IMR-90 (cell line): ENCODE measurements around the gene SBF1. TPM values are rescaled to one million over a fixed set of nuclear protein-coding genes. Genes with fewer than 3 reads are reported as not detected.

Experiments used
- ATAC-seq: fragments of 200-7000 bp; cut with Tn5 transposase; 2 replicates; pipeline ENCODE4 v1.9.1; 2020; ENCODE audit warnings: low read depth, mild to moderate bottlenecking, moderate library complexity
- BruUV-seq: library from RNA; stranded (reverse); fragments of 400-500 nt; replicated peaks from 2 replicates; lab custom pipeline; 2021; lab: Mats Ljungman, UMichigan
- CTCF ChIA-PET: fragments of 300-600 bp; formaldehyde crosslinking; extraction: SDS; loops from one replicate; lab custom pipeline; 2021; ENCODE audit warnings: antibody characterized with exemption; lab: Yijun Ruan, JAX
- POLR2A ChIA-PET: fragments of 300-600 bp; sonication (Branson Sonifier 250); formaldehyde crosslinking; loops from one replicate; lab custom pipeline; 2022; ENCODE audit warnings: antibody characterized with exemption; ENCODE audit not compliant: unreplicated experiment; lab: Charles Lee
- DNase-seq: peaks from one replicate; pipeline ENCODE4 v3.0.0; 2013
- H2AFZ ChIP-seq: replicated peaks from 2 replicates; pipeline ENCODE3; 2013; ENCODE audit warnings: low read length, mild to moderate bottlenecking; ENCODE audit not compliant: poor library complexity
- H2AK5ac ChIP-seq: 2 replicates; pipeline ENCODE4 v1.6.1; 2013; ENCODE audit warnings: low read depth, low read length, inconsistent platforms
- H2AK9ac ChIP-seq: replicated peaks from 2 replicates; pipeline ENCODE3; 2013; ENCODE audit warnings: mild to moderate bottlenecking, low read depth, low read length, moderate library complexity; ENCODE audit not compliant: poor library complexity
- H2BK120ac ChIP-seq: 2 replicates; pipeline ENCODE4 v1.6.1; 2013; ENCODE audit warnings: low read depth, low read length, inconsistent platforms
- H2BK15ac ChIP-seq: 3 replicates; pipeline ENCODE4 v1.6.1; 2013; ENCODE audit warnings: low read depth, low read length, inconsistent platforms
- H2BK20ac ChIP-seq: 2 replicates; pipeline ENCODE4 v1.6.1; 2013; ENCODE audit warnings: low read depth, mild to moderate bottlenecking, inconsistent platforms, low read length, moderate library complexity
- H2BK5ac ChIP-seq: 2 replicates; pipeline ENCODE4 v1.6.1; 2013; ENCODE audit warnings: mild to moderate bottlenecking, low read depth, low read length, inconsistent platforms; ENCODE audit not compliant: poor library complexity, severe bottlenecking
- H3K14ac ChIP-seq: replicated peaks from 2 replicates; pipeline ENCODE4 v1.6.1; 2013; ENCODE audit warnings: low read depth, low read length, inconsistent platforms
- H3K18ac ChIP-seq: 2 replicates; pipeline ENCODE4 v1.6.1; 2013; ENCODE audit warnings: low read depth, low read length, control low read depth
- H3K23ac ChIP-seq: 2 replicates; pipeline ENCODE4 v1.6.1; 2013; ENCODE audit warnings: low read depth, low read length, inconsistent platforms
- H3K27ac ChIP-seq: 2 replicates; pipeline ENCODE4 v1.5.1; 2013; ENCODE audit warnings: mild to moderate bottlenecking, control low read depth, low read length; ENCODE audit not compliant: insufficient read depth
- H3K27me3 ChIP-seq: 2 replicates; pipeline ENCODE4 v1.6.1; 2013; ENCODE audit warnings: low read length; ENCODE audit not compliant: control insufficient read depth, insufficient read depth
- H3K36me3 ChIP-seq: 2 replicates; pipeline ENCODE4 v1.6.1; 2013; ENCODE audit warnings: low read length, mixed read lengths; ENCODE audit not compliant: control insufficient read depth, insufficient read depth
- H3K4ac ChIP-seq: 2 replicates; pipeline ENCODE4 v1.6.1; 2013; ENCODE audit warnings: low read depth, low read length, inconsistent platforms
- H3K4me1 ChIP-seq: 2 replicates; pipeline ENCODE4 v1.6.1; 2013; ENCODE audit warnings: low read length, mixed read lengths; ENCODE audit not compliant: control insufficient read depth, insufficient read depth
- H3K4me2 ChIP-seq: 2 replicates; pipeline ENCODE4 v1.6.1; 2013; ENCODE audit warnings: low read depth, mild to moderate bottlenecking, control low read depth, low read length, moderate library complexity
- H3K4me3 ChIP-seq: 2 replicates; pipeline ENCODE4 v1.5.1; 2013; ENCODE audit warnings: low read depth, mild to moderate bottlenecking, control low read depth, low read length, moderate library complexity; ENCODE audit not compliant: insufficient read depth
- H3K56ac ChIP-seq: 2 replicates; pipeline ENCODE4 v1.6.1; 2013; ENCODE audit warnings: low read length, inconsistent platforms; ENCODE audit not compliant: insufficient read depth; ENCODE audit errors: extremely low read depth
- H3K79me1 ChIP-seq, 2 experiments: 2 replicates each; pipeline ENCODE4 v1.6.1; 2013; ENCODE audit warnings: low read length in 2 of 2, inconsistent platforms in 1 of 2, low read depth in 1 of 2
- H3K9ac ChIP-seq: 2 replicates; pipeline ENCODE4 v1.6.1; 2013; ENCODE audit warnings: low read depth, low read length, control low read depth
- H3K9me1 ChIP-seq: 2 replicates; pipeline ENCODE4 v1.6.1; 2013; ENCODE audit warnings: low read length, inconsistent platforms; ENCODE audit not compliant: insufficient read depth
- H3K9me3 ChIP-seq: 2 replicates; pipeline ENCODE4 v1.6.1; 2013; ENCODE audit warnings: low read length; ENCODE audit not compliant: control insufficient read depth, insufficient read depth
- H4K20me1 ChIP-seq: 2 replicates; pipeline ENCODE4 v1.6.1; 2013; ENCODE audit warnings: low read length, inconsistent platforms; ENCODE audit not compliant: insufficient read depth
- H4K5ac ChIP-seq: 2 replicates; pipeline ENCODE4 v1.6.1; 2013; ENCODE audit warnings: mild to moderate bottlenecking, low read depth, low read length, control low read depth
- H4K8ac ChIP-seq, 2 experiments: 2 replicates each; pipeline ENCODE4 v1.6.1; 2013; ENCODE audit warnings: low read depth in 2 of 2, low read length in 2 of 2, control low read depth in 1 of 2, inconsistent platforms in 1 of 2
- H4K91ac ChIP-seq: 2 replicates; pipeline ENCODE4 v1.6.1; 2013; ENCODE audit warnings: low read depth, low read length, inconsistent platforms; ENCODE audit not compliant: insufficient read depth
- BHLHE40 ChIP-seq: fragments of 150-350 bp; IDR thresholded peaks from 2 replicates; pipeline ENCODE4 v1.6.1; 2016; ENCODE audit warnings: mild to moderate bottlenecking, low read depth, low read length
- CEBPB ChIP-seq: IDR thresholded peaks from 2 replicates; pipeline ENCODE4 v1.6.1; 2012; ENCODE audit warnings: low read depth, low read length, improper control_type of control experiment
- CHD1 ChIP-seq: IDR thresholded peaks from 2 replicates; pipeline ENCODE4 v1.6.1; 2012; ENCODE audit warnings: low read depth, low read length, improper control_type of control experiment
- FOS ChIP-seq: fragments of 150-350 bp; IDR thresholded peaks from 2 replicates; pipeline ENCODE4 v1.6.1; 2016; ENCODE audit warnings: low read depth, low read length
- MAFK ChIP-seq: IDR thresholded peaks from 2 replicates; pipeline ENCODE4 v1.6.1; 2012; ENCODE audit warnings: low read depth, low read length, improper control_type of control experiment
- MAZ ChIP-seq: IDR thresholded peaks from 2 replicates; pipeline ENCODE4 v1.6.1; 2012; ENCODE audit warnings: low read depth, mild to moderate bottlenecking, low read length, improper control_type of control experiment, moderate library complexity, borderline replicate concordance
- MXI1 ChIP-seq: IDR thresholded peaks from 2 replicates; pipeline ENCODE4 v1.6.1; 2012; ENCODE audit warnings: low read depth, mild to moderate bottlenecking, low read length, moderate library complexity, borderline replicate concordance
- NFE2L2 ChIP-seq: fragments of 150-350 bp; IDR thresholded peaks from 2 replicates; pipeline ENCODE4 v1.6.1; 2016; ENCODE audit warnings: low read depth, mild to moderate bottlenecking, low read length
- POLR2A ChIP-seq: IDR thresholded peaks from 2 replicates; pipeline ENCODE4 v1.6.1; 2012; ENCODE audit warnings: mild to moderate bottlenecking, low read depth, low read length
- RAD21 ChIP-seq: IDR thresholded peaks from 2 replicates; pipeline ENCODE4 v1.6.1; 2012; ENCODE audit warnings: low read length, improper control_type of control experiment
- RCOR1 ChIP-seq: IDR thresholded peaks from 2 replicates; pipeline ENCODE4 v1.6.1; 2012; ENCODE audit warnings: mild to moderate bottlenecking, low read length, improper control_type of control experiment; ENCODE audit not compliant: insufficient replicate concordance
- RFX5 ChIP-seq: IDR thresholded peaks from 2 replicates; pipeline ENCODE4 v1.8.0; 2012; ENCODE audit warnings: low read depth, mild to moderate bottlenecking, low read length, moderate library complexity
- SMC3 ChIP-seq: fragments of 150-350 bp; IDR thresholded peaks from 2 replicates; pipeline ENCODE4 v1.6.1; 2016; ENCODE audit warnings: low read depth, mild to moderate bottlenecking, antibody characterized with exemption, low read length, moderate library complexity
- WGBS, 2 experiments: methylation state at CpG; one replicate each; pipeline versions ENCODE4 v1.1.5 to v1.1.7; 2013; ENCODE audit warnings: missing lambda C conversion rate in 2 of 2; ENCODE audit not compliant: insufficient read length in 1 of 2; ENCODE audit errors: extremely low coverage in 2 of 2; 5-methylcytosine and 5-hydroxymethylcytosine counted together
- dilution Hi-C: fragments of 300-500 bp; cut with HindIII; formaldehyde crosslinking; loops from one replicate; pipeline ENCODE4 v1.14.3; 2018; ENCODE audit warnings: low sequenced_read_pairs; ENCODE audit not compliant: unreplicated experiment
- in situ Hi-C: fragments of 300-500 bp; cut with MboI; formaldehyde crosslinking; loops from 3 replicates; pipeline ENCODE4 v1.14.3; 2019; ENCODE audit warnings: low sequenced_read_pairs, inconsistent platforms, mixed read lengths
- intact Hi-C: fragments of 100-400 bp; cut with micrococcal nuclease; formaldehyde crosslinking; loops from 2 replicates; pipeline ENCODE4 v1.10.0; 2022
- polyA plus RNA-seq, 3 experiments: library from polyadenylated mRNA; depleted of rRNA; stranded (reverse); fragments of >200 nt; gene quantifications; 2 replicates each; pipeline ENCODE4 v1.2.3, GENCODE V29; 2012; ENCODE audit warnings: low replicate concordance in 1 of 3
- total RNA-seq: library from RNA; depleted of rRNA; stranded (reverse); fragments of >200 nt; gene quantifications from 2 replicates; pipeline ENCODE4 v1.2.3, GENCODE V29; 2012
- TF ChIP-seq, protein P1 (sequence below): fragments of 150-350 bp; IDR thresholded peaks from 2 replicates; pipeline ENCODE4 v1.6.1; 2017; ENCODE audit warnings: mild to moderate bottlenecking, antibody characterized with exemption, low read length, low read depth
- TF ChIP-seq, protein P2 (sequence below): conservative IDR thresholded peaks from 2 replicates; pipeline ENCODE4 v1.5.1; 2012; ENCODE audit warnings: mild to moderate bottlenecking, low read depth, low read length, improper control_type of control experiment
- TF ChIP-seq, protein P3 (sequence below): fragments of 150-350 bp; IDR thresholded peaks from 2 replicates; pipeline ENCODE4 v1.6.1; 2016; ENCODE audit warnings: low read depth, mild to moderate bottlenecking, low read length, moderate library complexity, borderline replicate concordance

SBF1 gene
- total and polyA plus RNA-seq, 2 of the 4 experiments (the other 2 are of a cell fraction), result 21.5 to 33.2 TPM

DNA sequence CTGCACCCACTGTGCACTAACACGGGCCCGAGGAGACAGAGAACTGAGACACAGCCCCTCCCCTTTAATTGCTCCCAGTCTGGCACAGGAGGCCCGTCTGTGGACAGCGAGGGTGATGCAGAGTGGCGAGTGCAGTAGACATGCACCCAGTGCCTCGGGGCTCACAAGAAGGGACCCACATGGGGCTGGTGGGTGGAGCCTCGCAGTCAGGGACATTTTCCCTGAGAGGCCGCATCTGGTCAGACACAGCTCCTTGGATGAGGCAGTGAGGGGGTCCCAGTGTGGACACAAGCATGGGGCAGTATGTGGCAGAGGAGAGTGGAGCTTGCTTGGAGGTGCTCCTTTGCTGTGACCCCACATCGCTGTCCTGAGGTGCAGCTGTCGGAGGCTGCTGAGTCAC, 54.8 kb downstream of the SBF1 start:
- TF ChIP-seq MAFK, result no peak
- TF ChIP-seq, protein P1, sequence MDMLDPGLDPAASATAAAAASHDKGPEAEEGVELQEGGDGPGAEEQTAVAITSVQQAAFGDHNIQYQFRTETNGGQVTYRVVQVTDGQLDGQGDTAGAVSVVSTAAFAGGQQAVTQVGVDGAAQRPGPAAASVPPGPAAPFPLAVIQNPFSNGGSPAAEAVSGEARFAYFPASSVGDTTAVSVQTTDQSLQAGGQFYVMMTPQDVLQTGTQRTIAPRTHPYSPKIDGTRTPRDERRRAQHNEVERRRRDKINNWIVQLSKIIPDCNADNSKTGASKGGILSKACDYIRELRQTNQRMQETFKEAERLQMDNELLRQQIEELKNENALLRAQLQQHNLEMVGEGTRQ, result no peak
- TF ChIP-seq FOS, result no peak
- TF ChIP-seq POLR2A, result no peak
- TF ChIP-seq, protein P2, sequence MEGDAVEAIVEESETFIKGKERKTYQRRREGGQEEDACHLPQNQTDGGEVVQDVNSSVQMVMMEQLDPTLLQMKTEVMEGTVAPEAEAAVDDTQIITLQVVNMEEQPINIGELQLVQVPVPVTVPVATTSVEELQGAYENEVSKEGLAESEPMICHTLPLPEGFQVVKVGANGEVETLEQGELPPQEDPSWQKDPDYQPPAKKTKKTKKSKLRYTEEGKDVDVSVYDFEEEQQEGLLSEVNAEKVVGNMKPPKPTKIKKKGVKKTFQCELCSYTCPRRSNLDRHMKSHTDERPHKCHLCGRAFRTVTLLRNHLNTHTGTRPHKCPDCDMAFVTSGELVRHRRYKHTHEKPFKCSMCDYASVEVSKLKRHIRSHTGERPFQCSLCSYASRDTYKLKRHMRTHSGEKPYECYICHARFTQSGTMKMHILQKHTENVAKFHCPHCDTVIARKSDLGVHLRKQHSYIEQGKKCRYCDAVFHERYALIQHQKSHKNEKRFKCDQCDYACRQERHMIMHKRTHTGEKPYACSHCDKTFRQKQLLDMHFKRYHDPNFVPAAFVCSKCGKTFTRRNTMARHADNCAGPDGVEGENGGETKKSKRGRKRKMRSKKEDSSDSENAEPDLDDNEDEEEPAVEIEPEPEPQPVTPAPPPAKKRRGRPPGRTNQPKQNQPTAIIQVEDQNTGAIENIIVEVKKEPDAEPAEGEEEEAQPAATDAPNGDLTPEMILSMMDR, result no peak
- TF ChIP-seq RAD21, result no peak
- TF ChIP-seq RCOR1, result no peak
- no peak for TF ChIP-seq MAZ
- no peak for TF ChIP-seq CHD1
- no peak for TF ChIP-seq BHLHE40
- TF ChIP-seq SMC3, result no peak
- TF ChIP-seq MXI1, result no peak
- TF ChIP-seq, protein P3, sequence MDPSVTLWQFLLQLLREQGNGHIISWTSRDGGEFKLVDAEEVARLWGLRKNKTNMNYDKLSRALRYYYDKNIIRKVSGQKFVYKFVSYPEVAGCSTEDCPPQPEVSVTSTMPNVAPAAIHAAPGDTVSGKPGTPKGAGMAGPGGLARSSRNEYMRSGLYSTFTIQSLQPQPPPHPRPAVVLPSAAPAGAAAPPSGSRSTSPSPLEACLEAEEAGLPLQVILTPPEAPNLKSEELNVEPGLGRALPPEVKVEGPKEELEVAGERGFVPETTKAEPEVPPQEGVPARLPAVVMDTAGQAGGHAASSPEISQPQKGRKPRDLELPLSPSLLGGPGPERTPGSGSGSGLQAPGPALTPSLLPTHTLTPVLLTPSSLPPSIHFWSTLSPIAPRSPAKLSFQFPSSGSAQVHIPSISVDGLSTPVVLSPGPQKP, result no peak
- TF ChIP-seq RFX5, result no peak
- no peak for TF ChIP-seq CEBPB
- no peak for TF ChIP-seq NFE2L2
- Histone ChIP-seq H2BK20ac (no peak overlapping the region), H2AK5ac (no peak overlapping the region), H3K4me2 (no peak overlapping the region), H3K56ac (no peak overlapping the region), H3K4me1 (no peaks in the 10 kb centered on the region), H3K9me1 (no peaks in the 10 kb centered on the region), H3K9me3 (no peaks in the 10 kb centered on the region), H3K23ac (no peak overlapping the region), H3K79me1 (peaks cover 3 to 9% of the 10 kb centered on the region in 2 experiments; a peak in 2 of 4 replicates), H3K36me3 (peaks cover 76% of the 10 kb centered on the region), H4K20me1 (peaks cover 13% of the 10 kb centered on the region), H3K4ac (no peak overlapping the region), H3K27ac (no peak overlapping the region), H2AK9ac (no peak overlapping the region), H2BK120ac (no peak overlapping the region), H3K18ac (no peak overlapping the region), H4K8ac (no peak overlapping the region), H2BK5ac (no peak overlapping the region), H4K91ac (no peak overlapping the region), H4K5ac (no peak overlapping the region), H2AFZ (no peak overlapping the region), H2BK15ac (no peak overlapping the region), H3K4me3 (no peak overlapping the region), H3K14ac (no peak overlapping the region), H3K9ac (no peak overlapping the region), H3K27me3 (no peaks in the 10 kb centered on the region)
- in situ Hi-C loops, result no loop called here
- WGBS, 2 experiments, result 80% methylated on average over 1 of the region's 10 CpGs; no CpG with 5 or more reads in 1 of the 2 experiments
- BruUV-seq, result no TSS peak
- dilution Hi-C loops, result no loop called here
- ChIA-PET CTCF (no interaction called here), POLR2A (no interaction called here)
- no peak for DNase-seq
- intact Hi-C loops, result no loop called here
- ATAC-seq, result no peak
